BLaER1 (cell line): ENCODE results near the gene HMOX1.
A peak's percentile ranks its signal among the peaks of the same experiment; 100 is the strongest.

Source experiments
- H3K27ac ChIP-seq: shearing (Covaris generic); formaldehyde crosslinking; 2 replicates; pipeline ENCODE4 v1.8.1; 2022
- H3K27me3 ChIP-seq: shearing (Covaris generic); formaldehyde crosslinking; 2 replicates; pipeline ENCODE4 v1.8.1; 2022
- H3K36me3 ChIP-seq: shearing (Covaris generic); formaldehyde crosslinking; 2 replicates; pipeline ENCODE4 v1.8.1; 2022
- H3K4me1 ChIP-seq: shearing (Covaris generic); formaldehyde crosslinking; 2 replicates; pipeline ENCODE4 v1.8.1; 2022
- H3K4me2 ChIP-seq: shearing (Covaris generic); formaldehyde crosslinking; 2 replicates; pipeline ENCODE4 v1.8.1; 2022
- H3K4me3 ChIP-seq: shearing (Covaris generic); formaldehyde crosslinking; 2 replicates; pipeline ENCODE4 v1.8.1; 2022
- H3K9ac ChIP-seq: shearing (Covaris generic); formaldehyde crosslinking; 2 replicates; pipeline ENCODE4 v1.8.1; 2022
- H3K9me3 ChIP-seq: shearing (Covaris generic); formaldehyde crosslinking; 2 replicates; pipeline ENCODE4 v1.8.1; 2022
- H4K20me1 ChIP-seq: shearing (Covaris generic); formaldehyde crosslinking; 2 replicates; pipeline ENCODE4 v1.8.1; 2022
- Cebpa-rat ChIP-seq: shearing (Covaris generic); IDR thresholded peaks from 2 replicates; pipeline ENCODE4 v1.8.1; 2022

HMOX1 gene

DNA sequence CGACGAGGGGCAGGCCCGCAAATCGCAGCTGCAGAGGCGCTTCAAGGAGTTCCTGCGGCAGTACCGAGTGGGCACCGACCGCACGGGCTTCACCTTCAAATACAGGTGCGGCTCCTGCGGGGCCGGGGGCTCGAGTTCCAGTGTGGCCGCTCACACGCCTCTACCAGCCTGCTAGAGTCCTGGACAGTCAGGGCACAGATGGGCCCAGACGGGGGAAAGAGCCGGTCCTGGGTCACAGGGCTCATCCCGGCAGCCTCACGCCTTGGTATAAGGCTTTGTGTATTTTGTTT is 19.6 kb downstream of the HMOX1 start:
- Histone ChIP-seq H3K4me1 (peaks cover 68% of the 10 kb centered on the region), H3K27ac (peak overlapping the region; percentile 96), H3K4me2 (peak overlapping the region; percentile 89), H3K9ac (peak overlapping the region; percentile 98), H4K20me1 (no peaks in the 10 kb centered on the region), H3K36me3 (peaks cover 42% of the 10 kb centered on the region), H3K9me3 (no peaks in the 10 kb centered on the region), H3K4me3 (peak overlapping the region; percentile 95), H3K27me3 (no peaks in the 10 kb centered on the region)
- no peak for TF ChIP-seq Cebpa-rat

DNA sequence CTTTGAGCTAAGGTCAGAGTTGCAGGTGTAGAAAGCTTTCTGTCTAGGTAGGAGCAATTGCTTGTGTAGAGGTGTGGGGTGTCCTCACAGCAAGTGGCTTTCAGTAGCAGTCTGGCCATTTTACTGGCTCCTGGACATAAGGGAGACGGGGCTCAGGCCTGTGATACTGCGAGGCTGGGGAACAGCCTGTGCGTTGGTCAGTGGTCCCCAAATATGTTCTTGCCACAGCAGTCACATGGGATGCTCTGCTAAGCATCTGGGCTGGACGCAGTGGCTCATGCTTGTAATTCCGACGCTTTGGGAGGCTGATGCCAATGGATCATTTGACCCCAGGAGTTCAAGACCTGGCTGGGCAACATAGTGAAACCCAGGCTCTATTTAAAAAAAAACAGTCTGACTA is 21.0 kb downstream of the HMOX1 start:
- Histone ChIP-seq H3K36me3 (peaks cover 56% of the 10 kb centered on the region), H3K4me1 (peaks cover 61% of the 10 kb centered on the region), H3K9ac (peak overlapping the region; percentile 98), H4K20me1 (peaks cover 6% of the 10 kb centered on the region; the same call in 1 of the 2 replicates), H3K27me3 (no peaks in the 10 kb centered on the region), H3K4me2 (peak overlapping the region; percentile 89), H3K4me3 (no peak overlapping the region; the same call in 1 of the 2 replicates), H3K27ac (peak overlapping the region; percentile 15; the same call in 1 of the 2 replicates), H3K9me3 (no peaks in the 10 kb centered on the region)
- TF ChIP-seq Cebpa-rat = no peak

DNA sequence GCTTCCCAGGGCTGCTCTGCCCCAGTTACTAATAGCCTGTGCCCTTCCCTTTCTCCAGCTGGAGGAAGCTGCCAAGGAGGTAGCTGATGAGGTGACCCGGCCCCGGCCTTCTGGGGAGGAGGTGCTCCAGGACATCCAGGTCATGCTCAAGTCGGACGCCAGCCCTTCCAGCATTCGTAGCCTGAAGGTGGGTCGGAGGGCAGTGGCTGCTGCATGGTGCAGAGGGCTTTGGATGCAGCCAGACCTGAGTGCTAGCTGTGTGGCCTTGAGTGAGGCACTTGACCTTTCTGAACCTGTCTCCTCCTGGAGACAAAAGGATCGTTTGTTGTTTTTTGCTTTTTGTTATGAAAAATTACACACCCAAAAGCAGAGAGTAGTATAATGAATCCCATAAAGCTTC is 22.5 kb downstream of the HMOX1 start:
- no peaks in the 10 kb centered on the region for H3K9me3 ChIP-seq
- peaks cover 8% of the 10 kb centered on the region; the same call in 1 of the 2 replicates for H4K20me1 ChIP-seq
- no peak overlapping the region for H3K27ac ChIP-seq
- H3K9ac ChIP-seq = peak overlapping the region; percentile 98
- peaks cover 47% of the 10 kb centered on the region for H3K4me1 ChIP-seq
- no peak for TF ChIP-seq Cebpa-rat
- peaks cover 71% of the 10 kb centered on the region for H3K36me3 ChIP-seq
- H3K27me3 ChIP-seq = no peaks in the 10 kb centered on the region
- H3K4me3 ChIP-seq = no peak overlapping the region
- H3K4me2 ChIP-seq = peak overlapping the region; percentile 89; the same call in 1 of the 2 replicates

DNA sequence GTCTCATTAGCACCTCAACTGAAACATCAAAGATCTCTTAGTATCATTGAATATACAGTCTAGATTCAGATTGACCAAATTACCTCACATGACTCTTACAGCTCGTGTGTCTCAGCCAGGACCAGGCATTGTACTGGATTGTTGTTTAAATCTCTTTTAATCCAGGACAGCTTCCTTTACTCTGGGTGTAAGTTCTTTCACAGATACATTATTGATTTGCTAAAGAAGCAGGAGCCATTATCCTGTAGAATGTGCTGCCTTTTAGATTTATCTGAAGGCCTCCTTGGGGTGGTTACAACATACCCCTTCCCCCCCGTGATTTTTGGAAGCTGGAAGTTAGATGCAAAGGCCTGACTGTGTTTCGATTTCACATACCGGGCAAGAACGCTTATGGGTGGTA is 23.3 kb downstream of the HMOX1 start:
- no peak for TF ChIP-seq Cebpa-rat
- H3K9me3 ChIP-seq = no peaks in the 10 kb centered on the region
- no peak overlapping the region for H3K4me3 ChIP-seq
- H3K27me3 ChIP-seq = no peaks in the 10 kb centered on the region
- H3K9ac ChIP-seq = peak overlapping the region; percentile 98; the same call in 1 of the 2 replicates
- peaks cover 80% of the 10 kb centered on the region for H3K36me3 ChIP-seq
- H3K4me1 ChIP-seq = peaks cover 49% of the 10 kb centered on the region
- H4K20me1 ChIP-seq = peaks cover 8% of the 10 kb centered on the region; the same call in 1 of the 2 replicates
- no peak overlapping the region for H3K27ac ChIP-seq
- no peak overlapping the region for H3K4me2 ChIP-seq

DNA sequence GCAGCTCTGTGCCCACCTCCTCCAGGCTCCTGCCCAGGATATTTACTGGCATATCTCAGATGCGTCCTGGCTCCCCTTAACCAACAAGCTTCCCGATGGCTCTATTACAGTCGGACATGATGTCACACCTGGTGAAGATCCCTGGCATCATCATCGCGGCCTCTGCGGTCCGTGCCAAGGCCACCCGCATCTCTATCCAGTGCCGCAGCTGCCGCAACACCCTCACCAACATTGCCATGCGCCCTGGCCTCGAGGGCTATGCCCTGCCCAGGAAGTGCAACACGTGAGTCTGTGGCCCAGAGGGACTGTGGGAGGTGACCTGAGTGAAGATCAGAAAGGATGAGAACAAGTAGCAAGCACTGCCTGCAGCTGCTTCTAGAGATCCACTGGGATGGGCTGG is 25.5 kb downstream of the HMOX1 start:
- H3K9me3 ChIP-seq = no peaks in the 10 kb centered on the region
- no peak overlapping the region for H3K4me2 ChIP-seq
- H3K36me3 ChIP-seq = peaks cover 92% of the 10 kb centered on the region
- no peak overlapping the region for H3K4me3 ChIP-seq
- no peak overlapping the region for H3K27ac ChIP-seq
- no peak overlapping the region for H3K9ac ChIP-seq
- TF ChIP-seq Cebpa-rat = no peak
- peaks cover 57% of the 10 kb centered on the region for H3K4me1 ChIP-seq
- no peaks in the 10 kb centered on the region for H3K27me3 ChIP-seq
- H4K20me1 ChIP-seq = peaks cover 19% of the 10 kb centered on the region

DNA sequence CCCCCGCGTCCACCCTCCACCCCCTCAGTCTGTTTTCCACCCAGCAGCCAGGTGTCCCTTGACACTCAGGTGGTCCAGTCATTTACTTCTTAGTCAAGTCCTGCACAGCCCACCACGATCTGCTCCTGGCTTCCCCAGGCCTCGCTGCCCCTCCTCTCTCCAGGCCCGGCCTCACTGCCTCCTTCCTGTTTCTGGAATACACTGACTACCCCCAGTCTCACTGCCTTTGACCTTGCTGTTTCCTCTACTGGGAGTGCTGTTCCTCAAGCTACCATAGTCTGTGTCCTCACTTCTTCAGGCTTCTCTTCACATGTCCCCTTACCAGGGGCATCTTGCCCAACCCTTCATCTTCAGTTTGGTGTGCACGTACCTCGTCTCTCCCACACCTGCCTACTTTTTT is 26.5 kb downstream of the HMOX1 start:
- H3K36me3 ChIP-seq = peaks cover 94% of the 10 kb centered on the region
- no peaks in the 10 kb centered on the region for H3K27me3 ChIP-seq
- no peak overlapping the region for H3K9ac ChIP-seq
- no peaks in the 10 kb centered on the region for H3K9me3 ChIP-seq
- TF ChIP-seq Cebpa-rat = no peak
- no peak overlapping the region for H3K27ac ChIP-seq
- no peak overlapping the region for H3K4me2 ChIP-seq
- H4K20me1 ChIP-seq = peaks cover 28% of the 10 kb centered on the region
- no peak overlapping the region for H3K4me3 ChIP-seq
- H3K4me1 ChIP-seq = peaks cover 56% of the 10 kb centered on the region

DNA sequence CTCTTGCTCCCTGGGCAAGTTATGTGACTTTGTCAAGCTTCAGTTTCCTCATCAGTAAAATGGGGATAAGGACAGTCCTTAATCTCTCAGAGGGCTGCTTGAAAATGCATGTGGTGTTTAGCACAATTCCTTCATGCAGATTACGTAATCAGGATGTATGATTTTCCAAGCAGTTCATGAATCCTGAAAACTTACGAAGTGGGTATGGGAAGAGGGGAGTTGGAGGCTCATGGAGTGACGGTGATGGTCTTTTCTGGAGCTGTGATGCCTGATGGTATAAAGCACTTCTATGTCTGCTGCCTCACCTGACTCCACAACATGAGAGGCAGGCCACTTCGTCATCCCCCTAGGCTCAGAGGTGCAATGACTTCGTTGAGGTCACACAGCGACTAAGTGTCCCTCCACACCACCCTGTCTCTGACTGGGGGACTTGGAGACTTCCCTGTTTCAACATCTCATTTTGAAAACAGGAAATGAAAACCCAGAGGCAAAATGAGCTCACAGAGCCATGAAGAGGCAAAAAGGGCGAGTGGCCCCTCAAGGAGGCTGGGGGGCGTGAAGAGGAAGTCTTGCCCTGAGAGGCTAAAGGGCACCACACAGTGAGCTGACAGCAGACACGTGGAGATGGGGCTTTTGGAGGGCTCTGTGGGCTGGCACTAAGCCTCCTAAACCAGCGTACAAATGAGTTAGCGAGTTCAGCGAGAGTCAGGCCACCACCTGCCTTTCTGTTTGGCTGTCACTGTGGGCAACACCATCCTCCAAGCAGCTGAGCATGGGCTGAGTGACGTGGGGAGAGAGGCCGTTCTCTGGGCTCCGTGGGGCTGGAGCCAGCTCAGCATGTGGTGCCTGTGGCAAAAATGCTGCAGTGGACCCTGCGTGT is 29.1 kb downstream of the HMOX1 start:
- Histone ChIP-seq H4K20me1 (peaks cover 40% of the 10 kb centered on the region), H3K4me3 (0 out of 2 replicates have a peak overlapping the region, but pooled peaks have one; percentile 23), H3K4me2 (peak overlapping the region; percentile 86), H3K27me3 (no peaks in the 10 kb centered on the region), H3K36me3 (peaks cover 94% of the 10 kb centered on the region), H3K9ac (peak overlapping the region; percentile 25; the same call in 1 of the 2 replicates), H3K4me1 (peaks cover 40% of the 10 kb centered on the region), H3K9me3 (no peaks in the 10 kb centered on the region), H3K27ac (peak overlapping the region; percentile 66)
- 0 out of 2 replicates have a peak, but pooled peaks have one; percentile 31 for TF ChIP-seq Cebpa-rat

DNA sequence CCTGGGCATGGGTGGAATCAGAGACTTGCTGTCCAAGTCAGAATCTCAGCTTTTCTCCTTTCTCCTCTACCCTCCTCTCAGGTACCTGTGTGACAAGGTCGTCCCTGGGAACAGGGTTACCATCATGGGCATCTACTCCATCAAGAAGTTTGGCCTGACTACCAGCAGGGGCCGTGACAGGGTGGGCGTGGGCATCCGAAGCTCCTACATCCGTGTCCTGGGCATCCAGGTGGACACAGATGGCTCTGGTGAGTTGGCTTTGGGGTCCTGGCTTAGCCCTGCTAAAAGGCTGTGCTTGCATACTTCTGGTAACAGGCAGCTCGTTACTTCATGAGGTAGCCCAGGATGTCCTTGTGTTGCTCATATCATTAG is 29.8 kb downstream of the HMOX1 start:
- Histone ChIP-seq H3K27me3 (no peaks in the 10 kb centered on the region), H4K20me1 (peaks cover 46% of the 10 kb centered on the region), H3K4me3 (0 out of 2 replicates have a peak overlapping the region, but pooled peaks have one; percentile 23), H3K27ac (peak overlapping the region; percentile 66), H3K9me3 (no peaks in the 10 kb centered on the region), H3K9ac (0 out of 2 replicates have a peak overlapping the region, but pooled peaks have one; percentile 25), H3K4me1 (peaks cover 40% of the 10 kb centered on the region), H3K36me3 (peaks cover 94% of the 10 kb centered on the region), H3K4me2 (peak overlapping the region; percentile 86)
- TF ChIP-seq Cebpa-rat = no peak

DNA sequence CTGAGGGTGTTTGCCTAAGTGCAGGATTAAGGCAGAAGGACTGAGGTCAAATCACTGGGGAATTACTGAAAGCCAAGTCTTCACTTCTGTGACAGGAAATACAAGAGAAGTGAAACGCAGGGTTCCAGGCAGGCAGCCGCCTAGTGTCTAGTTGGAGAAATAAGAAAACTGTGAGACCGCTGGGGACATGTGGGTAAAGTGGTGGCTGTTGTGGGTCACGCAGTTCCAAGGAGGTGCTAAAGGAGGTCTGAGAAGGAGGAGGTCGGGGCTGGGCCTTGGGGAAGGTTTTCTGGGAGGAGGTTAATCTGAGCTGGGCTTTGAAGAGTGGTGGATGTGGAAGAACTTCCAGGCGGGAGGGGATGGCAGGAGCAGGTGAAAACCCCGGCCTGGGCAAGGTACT is 30.2 kb downstream of the HMOX1 start:
- Histone ChIP-seq H4K20me1 (peaks cover 49% of the 10 kb centered on the region), H3K27ac (peak overlapping the region; percentile 66; the same call in 1 of the 2 replicates), H3K4me3 (no peak overlapping the region), H3K9me3 (no peaks in the 10 kb centered on the region), H3K4me2 (peak overlapping the region; percentile 86), H3K27me3 (no peaks in the 10 kb centered on the region), H3K4me1 (peaks cover 40% of the 10 kb centered on the region), H3K9ac (peak overlapping the region; percentile 18; the same call in 1 of the 2 replicates), H3K36me3 (peaks cover 94% of the 10 kb centered on the region)
- no peak for TF ChIP-seq Cebpa-rat

DNA sequence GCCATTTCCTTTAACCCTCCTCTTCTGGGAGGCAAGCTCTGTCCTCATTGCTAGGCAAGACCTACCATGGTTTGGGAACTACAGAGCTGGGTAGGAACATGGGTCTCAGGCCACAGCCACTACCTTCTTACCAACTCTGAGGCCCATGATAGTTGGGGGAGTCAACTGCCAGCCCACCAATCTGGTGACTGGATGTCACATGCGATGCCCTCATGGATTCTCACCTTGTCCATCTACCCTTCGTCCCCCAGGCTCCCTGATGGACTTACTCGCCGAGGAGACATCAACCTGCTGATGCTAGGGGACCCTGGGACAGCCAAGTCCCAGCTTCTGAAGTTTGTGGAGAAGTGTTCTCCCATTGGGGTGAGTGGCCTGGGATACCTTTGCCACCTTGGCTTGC is 32.7 kb downstream of the HMOX1 start:
- peaks cover 57% of the 10 kb centered on the region for H4K20me1 ChIP-seq
- H3K27me3 ChIP-seq = no peaks in the 10 kb centered on the region
- peaks cover 94% of the 10 kb centered on the region for H3K36me3 ChIP-seq
- no peak overlapping the region for H3K9ac ChIP-seq
- no peak for TF ChIP-seq Cebpa-rat
- H3K4me3 ChIP-seq = no peak overlapping the region
- no peak overlapping the region for H3K27ac ChIP-seq
- no peaks in the 10 kb centered on the region for H3K9me3 ChIP-seq
- H3K4me2 ChIP-seq = no peak overlapping the region
- peaks cover 36% of the 10 kb centered on the region for H3K4me1 ChIP-seq
